Thymus (tissue), 11 donors: Measurements from ENCODE around the gene LPCAT1. TPM values are rescaled to one million over a fixed set of nuclear protein-coding genes. Genes with fewer than 3 reads are reported as not detected.

Experiments
- DNase-seq, 9 donors: peaks; one replicate each; pipeline ENCODE4 v3.0.0-alpha.2; 2013; ENCODE audit warnings: low spot score in 9 of 9, low read depth in 6 of 9, missing footprints in 1 of 9
- H3K27ac ChIP-seq, 2 donors: one replicate each; pipeline ENCODE4 v1.5.1; 2013; ENCODE audit warnings: control low read depth in 1 of 2, low read depth in 1 of 2, low read length in 1 of 2, mild to moderate bottlenecking in 1 of 2, moderate library complexity in 1 of 2
- H3K27me3 ChIP-seq, 2 donors: one replicate each; pipeline ENCODE4 v1.5.1; 2013; ENCODE audit warnings: low read length in 1 of 2; ENCODE audit not compliant: control insufficient read depth in 2 of 2, insufficient read depth in 1 of 2
- H3K36me3 ChIP-seq, 2 donors: one replicate each; pipeline ENCODE4 v1.5.1; 2013; ENCODE audit warnings: low read length in 1 of 2, mild to moderate bottlenecking in 1 of 2, moderate library complexity in 1 of 2; ENCODE audit not compliant: control insufficient read depth in 2 of 2, insufficient read depth in 2 of 2
- H3K4me1 ChIP-seq, 2 donors: one replicate each; pipeline ENCODE4 v1.5.1; 2013; ENCODE audit warnings: low read length in 2 of 2; ENCODE audit not compliant: control insufficient read depth in 2 of 2, insufficient read depth in 2 of 2
- H3K4me3 ChIP-seq, 2 donors: one replicate each; pipeline ENCODE4 v1.5.1; 2013; ENCODE audit warnings: low read length in 2 of 2, control low read depth in 1 of 2, mild to moderate bottlenecking in 1 of 2
- H3K9me3 ChIP-seq, 2 donors: one replicate each; pipeline ENCODE4 v1.5.1; 2013; ENCODE audit warnings: low read length in 1 of 2, mild to moderate bottlenecking in 1 of 2; ENCODE audit not compliant: control insufficient read depth in 2 of 2, insufficient read depth in 1 of 2
- WGBS: extraction: QIAGEN DNeasy Blood & Tissue Kit; methylation state at CpG from one replicate; pipeline ENCODE4 v1.1.7; 2013; 5-methylcytosine and 5-hydroxymethylcytosine counted together
- polyA plus RNA-seq: library from polyadenylated mRNA; stranded (reverse); fragments of 200-250 nt; gene quantifications from one replicate; pipeline ENCODE4 v1.2.3, GENCODE V29; 2013
- total RNA-seq: library from RNA; stranded (reverse); fragments of 120-200 nt; gene quantifications from one replicate; pipeline ENCODE4 v1.2.4, GENCODE V29; 2013
- donor health status: healthy.

Gene LPCAT1
- total and polyA plus RNA-seq, 2 donors = 16.8 to 50.5 TPM

DNA sequence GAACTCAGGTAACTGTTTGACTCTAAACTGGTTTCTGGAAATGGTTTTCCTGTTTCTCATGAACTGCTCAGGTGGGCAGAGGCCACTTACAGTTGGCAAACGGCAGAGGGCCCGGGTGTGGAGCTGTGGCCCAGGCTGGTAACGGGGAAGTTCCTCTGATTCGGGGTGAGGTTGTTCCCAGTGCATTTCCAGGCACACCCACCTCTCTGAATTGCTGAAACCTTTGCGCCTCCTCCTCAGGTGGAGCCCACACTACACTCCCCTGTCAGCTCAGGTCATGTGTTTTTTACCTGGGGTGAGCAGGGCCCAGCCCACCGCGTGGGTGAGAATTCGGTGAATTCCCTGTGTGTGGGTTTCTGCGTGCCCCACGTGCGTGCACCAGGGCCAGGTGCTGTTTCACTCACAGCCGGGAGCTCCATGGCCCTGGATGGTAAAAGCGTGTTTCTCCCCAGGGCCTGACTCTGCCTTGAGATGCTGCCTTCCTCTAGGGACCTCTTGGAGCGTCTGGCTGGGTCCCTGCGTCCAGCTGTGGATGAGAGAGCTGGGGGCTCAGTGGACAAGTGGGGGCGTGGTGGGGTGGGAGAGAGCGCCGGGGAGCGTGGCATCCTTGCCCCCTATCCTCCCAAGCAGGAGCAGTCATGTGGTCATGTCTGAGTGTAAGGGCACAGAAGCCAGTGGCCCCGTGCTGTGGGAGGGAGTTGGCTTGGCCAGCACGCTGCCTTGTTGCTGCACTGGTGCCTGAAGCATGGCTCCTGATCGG, 33.5 kb upstream of the LPCAT1 start:
- Histone ChIP-seq H3K27ac (no peak overlapping the region), H3K36me3 (no peaks in the 10 kb centered on the region), H3K9me3 (no peaks in the 10 kb centered on the region), H3K27me3 (peaks cover 0 to 12% of the 10 kb centered on the region in 2 donors), H3K4me3 (no peak overlapping the region), H3K4me1 (no peaks in the 10 kb centered on the region)
- 80% methylated on average over 22 of the region's 22 CpGs for WGBS
- no peak for DNase-seq

- no peaks in the 10 kb centered on the region for H3K4me1 ChIP-seq
- H3K4me3 ChIP-seq = no peak overlapping the region
- H3K36me3 ChIP-seq = no peaks in the 10 kb centered on the region
- H3K27me3 ChIP-seq = peaks cover 0 to 12% of the 10 kb centered on the region in 2 donors
- no peak for DNase-seq
- WGBS = 97% methylated on average over 26 of the region's 26 CpGs
- no peaks in the 10 kb centered on the region for H3K9me3 ChIP-seq
- no peak overlapping the region for H3K27ac ChIP-seq
Observed at GRCh38 chr5:1555808-1556731, 32.3 kb upstream of the LPCAT1 start.

DNA sequence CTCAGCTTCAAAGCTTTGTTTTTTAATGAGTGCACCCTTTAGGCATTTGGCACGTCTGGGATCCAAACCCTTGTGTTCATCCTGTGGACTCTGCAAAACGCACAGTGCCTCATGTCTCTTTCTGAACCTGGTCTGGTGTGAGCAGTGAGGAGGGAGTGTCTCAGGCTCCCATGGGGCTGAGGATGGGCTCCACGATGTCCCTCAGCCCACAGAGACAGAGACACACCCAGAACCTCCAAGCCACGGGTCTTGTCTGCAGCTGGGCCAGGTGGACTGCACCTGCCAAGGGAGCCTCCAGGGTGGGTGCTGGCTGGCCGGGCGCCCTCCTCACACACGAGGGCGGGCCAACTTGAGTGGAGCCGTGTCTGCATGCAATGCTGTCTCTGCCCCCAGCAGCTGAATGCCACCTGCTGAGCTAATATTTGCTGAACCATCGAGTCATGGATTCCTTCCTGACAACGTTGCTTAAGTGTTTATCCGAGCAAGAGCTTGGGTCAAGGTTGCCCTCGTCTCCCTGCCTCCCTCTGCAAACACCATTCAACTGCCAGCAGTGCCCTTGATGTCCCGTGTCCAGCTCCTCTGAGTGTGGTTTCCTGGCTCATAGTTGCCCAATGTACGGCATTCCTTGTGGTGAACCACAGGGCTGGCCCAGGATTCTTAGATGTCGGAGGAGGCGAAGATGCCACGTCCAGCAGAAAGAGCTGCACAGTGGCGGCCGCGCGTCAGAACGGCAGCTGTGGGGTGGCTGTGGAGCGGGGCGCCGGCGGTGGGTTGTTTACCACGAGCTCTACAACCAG, 31.4 kb upstream of the LPCAT1 start:
- H3K36me3 ChIP-seq = no peaks in the 10 kb centered on the region
- H3K4me1 ChIP-seq = no peaks in the 10 kb centered on the region
- DNase-seq = no peak
- H3K4me3 ChIP-seq = no peak overlapping the region
- peaks cover 0 to 12% of the 10 kb centered on the region in 2 donors for H3K27me3 ChIP-seq
- H3K27ac ChIP-seq = no peak overlapping the region
- no peaks in the 10 kb centered on the region for H3K9me3 ChIP-seq
- 91% methylated on average over 28 of the region's 28 CpGs for WGBS

- H3K4me1 ChIP-seq = no peaks in the 10 kb centered on the region
- no peak for DNase-seq
- H3K27me3 ChIP-seq = peaks cover 0 to 12% of the 10 kb centered on the region in 2 donors
- no peak overlapping the region for H3K4me3 ChIP-seq
- no peaks in the 10 kb centered on the region for H3K9me3 ChIP-seq
- H3K36me3 ChIP-seq = no peaks in the 10 kb centered on the region
- 97% methylated on average over 11 of the region's 11 CpGs for WGBS
- H3K27ac ChIP-seq = no peak overlapping the region
Observed at GRCh38 chr5:1554410-1554967, 30.7 kb upstream of the LPCAT1 start.

DNA sequence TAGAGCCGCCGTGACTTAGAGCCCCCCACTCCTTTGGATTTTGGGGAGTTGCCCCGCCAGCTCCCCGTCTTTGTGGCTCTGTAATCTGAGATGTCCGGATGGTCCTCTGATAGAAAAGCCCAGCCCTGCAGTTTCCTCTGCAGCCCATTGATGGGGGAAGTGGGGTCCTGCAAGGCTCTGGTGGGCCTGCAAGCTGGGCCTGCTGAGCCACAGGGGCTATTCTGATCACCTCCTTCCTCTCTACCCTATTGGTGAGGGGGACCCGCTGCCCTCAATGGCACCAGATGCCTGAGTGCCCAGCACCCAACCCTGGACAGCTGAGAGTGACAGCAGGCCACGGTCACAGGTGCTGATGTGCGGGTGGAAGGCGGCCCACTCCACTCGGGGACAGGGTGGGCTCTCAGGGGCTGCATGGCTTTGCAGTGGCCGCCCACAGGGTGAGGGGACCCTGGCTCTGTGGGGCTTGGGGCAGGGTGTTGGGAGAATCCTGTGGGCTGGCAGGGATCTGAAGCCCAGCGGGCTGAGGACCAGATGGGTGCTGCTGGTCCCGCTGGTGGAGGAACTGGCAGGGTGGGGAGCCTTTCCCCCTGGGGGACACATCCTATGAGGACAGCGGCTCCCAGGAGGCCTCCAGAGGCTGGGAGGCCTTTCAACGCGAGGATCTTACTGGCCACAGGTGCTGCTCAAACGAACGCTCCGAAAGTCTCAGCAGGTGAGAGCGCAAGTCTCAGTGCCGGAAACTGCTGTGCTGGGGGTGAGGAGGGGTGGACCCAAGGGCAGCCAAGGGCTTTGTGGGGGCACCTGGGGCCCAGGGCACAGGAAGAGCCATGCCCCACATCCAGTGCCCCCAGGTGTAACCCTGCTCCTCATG, 30.0 kb upstream of the LPCAT1 start:
- H3K36me3 ChIP-seq = no peaks in the 10 kb centered on the region
- no peak for DNase-seq
- peaks cover 0 to 12% of the 10 kb centered on the region in 2 donors for H3K27me3 ChIP-seq
- H3K9me3 ChIP-seq = no peaks in the 10 kb centered on the region
- no peak overlapping the region for H3K4me3 ChIP-seq
- WGBS = 90% methylated on average over 21 of the region's 21 CpGs
- no peaks in the 10 kb centered on the region for H3K4me1 ChIP-seq
- no peak overlapping the region for H3K27ac ChIP-seq

DNA sequence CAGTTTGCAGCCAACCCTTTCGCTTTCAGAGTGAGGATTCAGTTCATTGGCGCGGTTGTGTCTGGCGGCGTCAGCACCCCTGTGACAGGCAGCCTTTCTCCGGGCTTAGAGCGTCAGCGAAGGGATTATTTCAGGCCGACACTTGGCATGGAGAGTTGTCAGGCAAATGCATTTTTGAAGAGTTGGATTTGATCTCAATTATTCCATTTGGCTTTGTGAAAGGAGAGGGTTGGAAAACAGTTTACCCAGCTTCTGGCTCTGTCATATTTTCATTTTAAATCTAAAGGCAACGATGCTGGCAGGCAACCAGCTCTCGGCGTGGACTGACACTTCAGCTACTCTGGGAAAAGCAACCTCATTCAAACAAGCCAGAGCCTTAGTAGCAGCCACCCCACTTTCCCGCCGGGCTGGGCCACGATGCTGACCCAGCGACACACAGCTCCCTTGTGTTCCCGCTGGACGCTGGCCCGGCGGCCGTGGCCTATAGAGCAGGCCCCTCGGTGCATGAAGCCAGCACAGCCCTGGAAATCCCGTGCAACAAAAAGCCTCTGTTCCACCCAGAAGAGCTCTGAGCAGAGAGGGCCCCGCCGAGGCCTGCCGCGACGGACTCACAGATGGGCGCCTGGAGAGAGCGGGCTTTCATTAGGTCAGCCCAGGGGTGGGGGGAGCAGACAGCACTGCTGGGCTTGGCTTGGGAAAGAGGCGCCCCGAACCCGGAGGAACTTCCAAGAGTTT, 28.9 kb upstream of the LPCAT1 start:
- Histone ChIP-seq H3K27me3 (peaks cover 0 to 12% of the 10 kb centered on the region in 2 donors), H3K36me3 (no peaks in the 10 kb centered on the region), H3K4me3 (no peak overlapping the region), H3K9me3 (no peaks in the 10 kb centered on the region), H3K27ac (peak overlapping the region in 1 of 2 donors; percentile 32), H3K4me1 (no peaks in the 10 kb centered on the region)
- 90% methylated on average over 33 of the region's 33 CpGs for WGBS
- no peak for DNase-seq

- WGBS = 91% methylated on average over 32 of the region's 32 CpGs
- no peak for DNase-seq
- Histone ChIP-seq H3K4me1 (no peaks in the 10 kb centered on the region), H3K27ac (no peak overlapping the region), H3K4me3 (no peak overlapping the region), H3K36me3 (no peaks in the 10 kb centered on the region), H3K27me3 (peaks cover 0 to 12% of the 10 kb centered on the region in 2 donors), H3K9me3 (no peaks in the 10 kb centered on the region)
Observed at GRCh38 chr5:1551426-1552301, 27.9 kb upstream of the LPCAT1 start.
